Measurements from ENCODE around the gene MGMT.

The MGMT gene

DNA sequence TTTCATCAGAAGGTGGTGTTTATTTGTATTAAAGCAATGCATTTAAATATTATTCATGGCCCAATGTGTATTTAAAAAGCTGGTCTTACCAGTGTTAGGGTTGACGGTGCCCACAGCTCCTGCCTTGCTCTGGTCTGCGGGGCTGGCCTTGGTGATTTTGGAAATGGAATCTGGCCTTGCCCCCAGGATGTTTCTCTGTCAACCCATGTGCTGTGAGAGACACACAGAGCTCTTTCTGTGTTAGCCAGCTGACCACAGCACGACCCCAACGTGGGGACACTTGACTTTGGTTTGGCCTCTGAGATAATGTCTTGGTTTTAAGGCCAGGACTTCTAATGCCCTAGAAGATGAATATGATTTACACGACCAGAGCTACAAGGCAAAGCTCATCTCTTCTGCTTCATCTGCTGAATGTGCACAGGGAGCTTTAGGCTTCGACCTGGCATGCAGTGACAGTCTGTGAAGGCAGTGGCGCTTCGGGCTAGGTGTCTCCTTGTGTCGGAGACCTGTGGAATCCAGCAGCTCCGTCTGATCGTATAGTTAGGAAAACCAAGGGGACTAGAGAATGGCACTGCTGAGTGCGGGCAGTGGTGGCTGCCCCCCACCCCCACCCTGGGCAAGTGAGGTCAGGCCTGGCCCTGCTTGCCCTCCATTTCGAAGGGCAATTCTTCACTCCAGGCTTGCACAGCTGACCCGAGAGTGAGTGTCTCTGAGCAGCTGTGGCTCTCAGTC, 250.9 kb downstream of the MGMT start:
- no peak for DNase-seq

DNA sequence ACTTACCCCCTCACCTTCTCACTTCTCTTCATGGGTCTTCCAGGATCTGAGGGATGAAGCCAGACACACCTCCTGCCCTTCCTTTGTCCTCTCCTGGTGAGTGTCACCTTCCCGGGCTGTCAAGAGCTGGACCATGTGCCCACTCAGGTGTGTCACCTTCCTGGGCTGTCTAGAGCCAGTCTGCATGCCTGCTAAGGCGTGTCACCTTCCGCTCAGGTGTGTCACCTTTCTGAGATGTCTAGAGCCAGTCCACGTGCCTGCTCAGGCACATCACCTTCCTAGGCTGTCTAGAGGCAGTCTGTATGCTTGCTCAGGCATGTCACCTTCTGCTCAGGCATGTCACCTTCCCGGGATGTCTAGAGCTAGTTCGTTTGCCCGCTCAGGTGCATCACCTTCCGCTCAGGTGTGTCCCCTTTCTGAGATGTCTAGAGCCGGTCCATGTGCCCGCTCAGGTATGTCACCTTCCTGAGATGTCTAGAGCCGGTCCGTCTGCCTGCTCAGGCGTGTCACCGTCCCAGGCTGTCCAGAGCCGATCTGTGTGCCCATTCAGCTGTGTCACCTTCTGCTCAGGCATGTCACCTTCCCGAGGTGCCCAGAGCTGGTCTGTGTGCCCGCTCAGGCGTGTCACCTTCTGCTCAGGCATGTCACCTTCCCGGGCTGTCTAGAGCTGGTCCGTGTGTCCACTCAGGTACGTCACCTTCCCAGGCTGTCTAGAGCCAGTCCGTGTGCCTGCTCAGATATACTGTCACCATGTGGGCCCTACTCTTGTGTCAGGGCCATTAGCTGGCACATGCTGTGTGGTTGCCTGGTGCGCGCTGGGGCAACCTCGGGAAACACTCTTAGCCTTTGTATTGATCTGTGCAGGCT, 251.7 kb downstream of the MGMT start:
- DNase-seq, result no peak

GRCh38 chr10:129719415-129719739, 252.3 kb downstream of the MGMT start:
- DNase-seq, result no peak

DNA sequence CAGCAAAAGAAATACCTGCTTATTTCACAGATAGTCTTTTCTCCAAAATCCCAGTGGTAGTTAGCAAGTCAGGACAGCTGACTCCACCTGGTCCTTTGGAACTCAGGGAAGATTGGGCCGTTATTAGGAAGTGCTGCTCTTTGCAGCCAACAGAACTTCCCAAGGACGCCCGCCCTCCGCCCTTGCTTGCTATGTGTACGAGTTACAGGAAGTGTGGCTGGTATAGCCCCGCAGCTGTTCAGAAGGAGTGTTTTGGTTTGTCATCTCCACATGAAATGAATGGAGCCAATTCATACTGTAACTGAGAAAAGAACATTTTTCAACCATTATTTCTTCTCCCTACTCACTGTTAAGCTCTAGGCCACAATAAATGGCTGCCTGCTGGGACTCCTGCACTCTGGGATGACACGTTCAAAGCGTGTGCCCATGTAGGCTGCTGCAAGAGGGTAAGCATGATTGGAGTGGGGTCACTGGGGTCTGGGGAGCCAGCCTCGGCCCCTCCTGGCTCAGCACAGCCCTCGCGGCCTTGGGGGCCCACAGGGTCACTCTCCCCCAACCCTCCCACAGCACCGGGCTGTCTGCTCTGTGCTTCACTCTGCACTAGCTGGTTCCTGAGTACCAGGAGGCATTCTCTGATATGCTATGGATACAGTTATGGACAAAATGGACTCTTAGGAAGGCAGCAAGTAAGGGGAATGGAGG, 253.0 kb downstream of the MGMT start:
- DNase-seq, result no peak

DNA sequence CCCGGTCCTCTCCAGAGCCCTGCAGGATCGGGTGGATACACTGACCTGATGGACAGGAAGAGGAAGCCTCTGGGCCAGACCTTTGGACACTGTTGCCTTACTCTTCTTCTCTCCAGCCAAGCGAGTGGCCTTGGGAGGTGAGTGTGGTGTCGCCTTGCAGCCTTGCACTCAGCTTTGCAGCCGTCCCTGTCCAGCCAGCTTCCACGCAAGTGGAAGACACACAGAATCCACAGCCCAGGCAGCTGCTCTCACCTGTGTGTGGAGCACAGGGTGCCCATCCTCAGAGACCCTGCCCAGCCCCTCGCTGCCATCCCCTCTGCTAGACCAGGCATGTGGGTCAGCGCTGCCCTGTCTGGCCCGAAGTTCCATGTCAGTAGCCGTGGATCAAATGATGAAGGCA, 258.0 kb downstream of the MGMT start:
- no peak for DNase-seq

DNA sequence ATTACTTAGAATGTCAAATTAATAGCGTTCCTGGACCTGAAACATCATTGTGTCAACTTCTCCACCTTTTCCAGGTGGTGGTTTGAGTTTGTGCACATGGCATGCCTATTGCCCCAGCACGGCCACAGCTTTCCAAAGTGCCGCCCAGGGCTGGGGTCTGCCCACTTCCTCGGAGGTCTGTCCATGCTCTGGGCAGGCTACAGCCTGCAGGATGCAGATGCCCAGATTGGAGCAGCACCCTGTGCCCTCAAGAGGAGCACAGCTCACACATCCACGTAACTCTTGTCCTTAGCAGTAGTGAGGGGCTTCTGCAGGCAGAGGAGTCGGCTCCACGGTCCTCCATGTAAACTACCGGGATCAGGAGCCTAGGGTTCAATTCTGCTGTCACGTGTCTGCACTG, 258.4 kb downstream of the MGMT start:
- DNase-seq, result no peak

DNA sequence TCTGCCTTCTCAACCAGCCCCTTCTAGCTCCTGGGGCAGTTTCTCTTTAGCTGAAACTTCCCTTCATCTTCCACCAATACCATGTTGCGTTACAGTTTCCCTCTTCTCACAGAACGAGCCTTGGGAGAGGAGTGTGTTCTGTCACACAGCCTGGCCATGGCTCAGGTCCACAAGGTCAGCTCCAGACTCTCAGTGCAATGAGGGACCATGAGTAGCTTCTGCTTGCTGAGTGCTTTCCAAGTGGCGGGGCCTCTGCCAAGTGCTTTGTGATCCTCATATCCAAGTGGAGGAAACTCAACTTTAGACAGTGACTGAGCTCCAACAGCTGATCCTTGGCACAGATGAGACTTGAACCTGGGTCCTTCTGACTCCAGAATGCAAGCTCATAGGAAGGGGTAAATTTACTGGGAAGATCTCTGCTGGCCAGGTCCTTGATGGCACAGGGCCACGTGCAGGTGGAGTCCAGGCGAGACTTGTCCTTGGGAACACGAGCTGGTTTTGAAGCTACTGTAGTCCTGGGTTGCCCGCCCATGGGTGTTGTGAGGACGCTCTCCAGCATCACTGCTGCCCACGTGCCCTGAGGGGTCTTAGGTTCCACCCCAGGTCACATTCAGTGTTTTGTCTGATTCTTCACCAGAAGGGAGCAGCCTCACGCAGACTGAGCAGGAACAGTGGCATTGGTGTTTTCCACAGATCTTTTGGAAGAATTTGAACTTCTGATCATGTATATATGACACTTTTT, 259.0 kb downstream of the MGMT start:
- no peak for DNase-seq

DNA sequence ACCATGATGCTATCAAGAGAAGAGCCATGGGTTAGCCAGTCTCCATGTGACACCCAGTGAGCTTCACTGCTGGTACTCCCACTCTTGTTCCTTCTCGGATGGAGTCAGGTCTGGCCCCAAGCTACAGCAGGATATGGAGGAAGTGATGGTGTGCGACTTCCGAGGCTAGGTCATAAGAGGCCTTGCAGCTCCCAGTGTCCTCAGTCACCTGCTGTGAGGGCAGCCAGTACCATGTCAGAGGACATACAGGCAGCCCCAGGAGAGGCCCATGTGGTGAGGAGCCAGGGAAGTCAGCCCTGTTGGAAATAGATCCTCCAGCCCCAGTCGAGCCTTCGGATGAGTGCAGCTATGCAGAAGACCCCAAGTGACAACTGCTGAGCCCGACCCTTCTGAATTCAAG, 260.0 kb downstream of the MGMT start:
- no peak for DNase-seq

DNA sequence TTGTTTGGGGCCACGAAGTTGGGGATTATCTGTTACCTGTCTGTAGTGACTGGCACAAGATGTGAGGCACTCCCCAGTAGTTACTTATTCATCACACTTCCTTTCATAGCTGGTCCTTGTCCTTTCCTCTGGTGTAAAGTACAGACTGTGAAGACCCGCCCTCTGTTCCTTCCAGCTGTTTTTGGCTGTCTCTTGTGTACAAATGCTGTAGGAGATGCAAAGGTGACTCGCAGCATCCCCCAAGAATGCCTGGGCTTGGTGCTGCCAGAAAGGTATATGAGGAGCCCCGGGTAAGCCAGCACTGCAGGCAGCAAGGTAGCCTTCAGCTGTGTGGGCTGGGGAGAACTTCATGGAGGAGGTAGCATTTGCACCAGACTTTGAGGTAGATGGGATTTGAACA, 260.5 kb downstream of the MGMT start:
- DNase-seq, result no peak

- no peak for DNase-seq
Measured at GRCh38 chr10:129728246-129728820, 261.3 kb downstream of the MGMT start.

- no peak for DNase-seq
Measured at GRCh38 chr10:129728905-129729795, 262.1 kb downstream of the MGMT start.

GRCh38 chr10:129730272-129730992, 263.4 kb downstream of the MGMT start:
- no peak for DNase-seq

- DNase-seq, result no peak
Measured at GRCh38 chr10:129730993-129731325, 263.9 kb downstream of the MGMT start.

- no peak for DNase-seq
Measured at GRCh38 chr10:129740532-129741279, 273.7 kb downstream of the MGMT start.

DNA sequence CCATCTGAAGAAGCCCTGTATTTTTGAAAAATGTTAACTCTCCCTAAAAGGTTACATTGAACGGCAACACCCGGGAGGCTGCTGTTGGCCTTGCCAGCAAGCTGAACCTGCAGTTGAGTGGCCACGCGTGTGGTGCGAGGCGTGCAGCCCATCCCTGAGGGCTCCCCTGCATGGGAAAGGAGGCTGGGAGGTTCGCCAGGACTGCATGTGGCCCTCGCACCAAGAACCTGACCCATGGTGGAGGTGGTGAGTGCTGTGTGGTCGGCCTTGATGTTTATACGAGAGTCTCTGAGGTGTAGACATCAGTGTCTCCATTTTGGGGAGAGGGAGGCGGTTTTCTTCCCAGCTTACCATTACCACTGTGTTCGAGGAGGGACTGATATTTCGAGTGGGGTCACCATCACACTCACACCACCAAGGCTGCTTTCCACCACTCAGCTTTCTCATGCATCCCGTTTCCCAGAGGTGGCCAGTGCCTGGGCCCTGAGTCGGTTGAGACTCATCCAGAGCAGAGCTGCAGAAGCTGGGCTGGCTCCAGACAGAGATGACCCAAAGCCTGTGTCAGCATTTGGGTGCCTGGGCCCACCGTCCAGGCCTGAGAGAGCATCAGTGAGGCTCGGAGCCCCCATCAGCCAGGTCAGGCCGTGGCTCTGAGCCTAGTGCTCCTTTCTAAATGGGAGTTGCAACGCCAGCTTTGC, 274.4 kb downstream of the MGMT start:
- DNase-seq, result no peak

DNA sequence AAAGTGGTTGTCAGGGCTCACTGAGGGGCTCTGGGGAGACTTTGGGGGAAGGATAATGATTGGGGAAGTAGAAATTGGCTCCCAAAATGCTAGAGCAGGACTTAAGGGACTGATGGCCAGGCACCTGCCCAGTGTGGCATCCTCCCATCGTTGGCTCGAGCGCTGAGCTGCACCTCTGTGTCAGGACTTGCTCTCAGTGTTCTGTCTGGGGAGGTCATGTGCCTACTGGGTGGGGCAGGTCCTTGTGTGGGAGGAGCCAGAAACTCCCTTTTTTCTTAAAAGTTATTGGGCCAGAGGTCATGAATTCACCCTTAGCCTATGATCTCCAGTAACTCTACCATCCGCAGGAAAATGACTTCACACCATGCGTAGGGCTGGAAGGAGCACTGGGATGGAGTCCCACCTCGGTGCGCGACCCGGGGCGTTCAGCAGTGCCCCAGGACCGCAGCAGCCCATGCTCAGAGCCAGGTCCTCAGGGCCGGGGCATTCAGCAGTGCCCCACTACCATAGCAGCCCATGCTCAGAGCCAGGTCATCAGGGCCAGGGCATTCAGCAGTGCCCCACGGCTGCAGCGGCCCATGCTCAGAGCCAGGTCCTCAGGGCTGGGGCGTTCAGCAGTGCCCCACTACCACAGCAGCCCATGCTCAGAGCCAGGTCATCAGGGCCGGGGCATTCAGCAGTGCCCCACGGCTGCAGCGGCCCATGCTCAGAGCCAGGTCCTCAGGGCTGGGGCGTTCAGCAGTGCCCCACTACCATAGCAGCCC, 275.1 kb downstream of the MGMT start:
- DNase-seq, result no peak

DNA sequence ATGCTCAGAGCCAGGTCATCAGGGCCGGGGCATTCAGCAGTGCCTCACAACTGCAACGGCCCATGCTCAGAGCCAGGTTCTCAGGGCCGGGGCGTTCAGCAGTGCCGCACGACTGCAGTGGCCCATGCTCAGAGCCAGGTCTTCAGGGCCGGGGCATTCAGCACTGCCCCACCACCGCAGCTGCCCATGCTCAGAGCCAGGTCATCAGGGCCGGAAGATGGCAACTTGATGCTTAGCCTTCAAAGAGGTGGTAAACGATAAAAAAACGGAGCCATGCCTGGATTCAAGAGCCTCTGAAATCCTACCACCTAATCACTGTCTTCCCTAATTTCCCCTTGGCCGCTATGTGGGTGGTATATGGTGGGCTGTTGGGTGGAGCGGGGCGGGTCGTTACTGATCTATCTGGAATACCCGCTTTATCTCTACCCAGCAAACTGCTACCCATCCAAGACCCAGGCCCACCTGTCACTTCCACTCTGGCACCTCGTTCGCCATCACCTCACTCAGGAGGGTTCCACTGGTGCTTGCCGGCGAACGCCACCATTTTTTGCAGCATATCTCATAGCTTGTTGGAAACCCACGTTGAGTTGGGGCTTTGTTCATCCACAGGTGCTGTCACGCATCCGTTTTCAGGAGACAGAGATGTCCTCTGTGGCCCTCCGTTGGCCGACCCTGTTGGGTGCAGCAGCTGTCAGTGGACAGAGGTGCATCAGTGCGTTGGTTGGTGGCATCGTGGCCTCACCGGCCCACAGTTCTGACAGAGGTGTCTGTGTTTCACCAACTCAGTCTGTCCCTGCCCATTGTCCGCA, 275.9 kb downstream of the MGMT start:
- no peak for DNase-seq

DNA sequence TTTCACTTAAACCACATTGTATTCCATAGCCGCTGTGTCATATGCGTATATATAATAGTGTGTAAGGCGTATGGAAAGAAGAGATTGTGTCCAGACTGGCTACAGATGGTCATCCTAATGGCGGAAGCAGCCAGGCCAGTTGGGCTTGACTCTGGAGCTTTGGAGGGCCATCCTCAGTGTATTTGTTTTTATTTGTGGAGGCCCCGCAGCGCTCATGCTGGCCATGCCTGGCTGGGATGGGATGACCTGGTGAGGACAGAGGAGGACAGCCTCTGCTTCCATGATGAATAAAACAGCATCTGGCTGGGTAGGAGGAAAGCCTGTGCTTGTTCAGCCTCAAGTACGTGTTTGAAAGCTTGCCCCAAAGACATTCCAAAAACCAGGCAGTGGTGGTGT, 276.7 kb downstream of the MGMT start:
- DNase-seq, result no peak
